CD4-positive, alpha-beta T cell treated with Interleukin-12 subunit alpha and Interleukin-12 subunit beta, for 1 hour (primary cell): ENCODE results near the gene IFT122.
A peak's percentile ranks its signal among the peaks of the same experiment; 100 is the strongest.

Experiments used
- DNase-seq: peaks from one replicate; pipeline ENCODE4 v3.0.0-alpha.2; 2020

IFT122 gene

DNA sequence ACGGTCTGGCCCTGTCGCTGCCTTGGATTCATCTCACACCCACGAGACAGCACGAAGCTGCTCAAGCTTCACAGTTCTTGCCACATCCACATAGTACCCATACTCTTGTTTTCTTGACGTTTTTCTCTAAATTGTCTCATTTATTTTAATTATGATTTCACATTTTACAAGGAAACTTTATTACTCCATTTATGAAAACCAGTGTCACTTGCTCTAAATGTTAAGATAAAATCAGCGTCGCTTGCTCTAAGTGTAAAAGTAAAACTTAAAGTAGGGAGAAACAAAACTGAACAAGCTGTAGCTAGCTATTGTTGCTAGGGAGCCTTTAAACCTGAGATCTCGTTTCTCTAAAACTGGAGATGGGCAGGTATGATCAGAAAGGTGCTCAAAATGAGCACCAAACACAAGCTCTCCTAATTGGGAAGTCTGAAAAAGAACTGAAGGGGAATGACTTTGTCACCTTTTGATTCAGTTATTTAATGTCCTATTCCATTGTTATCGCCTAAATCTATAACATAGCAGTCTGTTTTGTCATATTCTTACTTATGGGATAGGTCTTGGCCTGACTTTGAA lies 680 bp downstream of the IFT122 start:
- no peak for DNase-seq

- DNase-seq = peak; percentile 29
Observed at GRCh38 chr3:129441215-129441614, 1.2 kb downstream of the IFT122 start.

- no peak for DNase-seq
Observed at GRCh38 chr3:129441782-129442181, 1.8 kb downstream of the IFT122 start.

- no peak for DNase-seq
Observed at GRCh38 chr3:129442486-129442885, 2.5 kb downstream of the IFT122 start.

- no peak for DNase-seq
Observed at GRCh38 chr3:129442947-129443346, 2.9 kb downstream of the IFT122 start.

DNA sequence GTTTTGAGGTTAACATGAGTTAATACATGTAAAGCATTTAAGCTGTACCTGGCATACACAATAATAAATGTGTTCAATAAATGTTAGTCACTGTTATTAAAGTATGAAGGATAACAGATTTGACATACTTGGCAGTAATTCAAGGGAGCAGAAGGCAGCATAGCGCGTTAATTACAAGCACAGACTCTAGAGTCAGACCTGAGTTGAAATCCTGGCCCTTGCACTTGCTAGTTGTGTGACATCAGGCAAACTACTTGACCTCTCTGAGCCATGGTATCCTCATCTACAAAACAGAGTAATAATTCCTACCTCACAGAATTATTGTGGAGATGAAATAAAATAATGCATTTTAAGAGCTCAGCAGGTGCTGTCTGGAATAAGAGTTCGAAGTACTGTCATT lies 5.4 kb downstream of the IFT122 start:
- no peak for DNase-seq

DNA sequence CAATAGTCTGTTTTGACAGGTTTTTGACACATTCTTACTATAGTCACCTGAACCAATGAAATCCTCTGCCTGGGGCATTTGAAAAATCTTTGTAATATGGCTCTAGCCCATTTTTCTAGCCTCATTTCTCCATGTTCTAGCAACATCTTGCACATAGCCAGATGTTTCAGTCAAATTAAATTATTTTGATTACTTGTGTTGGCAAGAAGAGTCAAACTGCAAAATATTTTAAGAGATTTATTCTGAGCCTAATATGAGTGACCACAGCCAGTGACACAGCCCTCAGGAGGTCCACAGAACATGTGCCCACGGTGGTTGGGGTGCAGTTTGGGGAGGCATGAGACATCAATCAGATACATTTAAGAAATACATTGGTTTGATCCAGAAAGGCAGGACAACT lies 6.9 kb downstream of the IFT122 start:
- DNase-seq = no peak

DNA sequence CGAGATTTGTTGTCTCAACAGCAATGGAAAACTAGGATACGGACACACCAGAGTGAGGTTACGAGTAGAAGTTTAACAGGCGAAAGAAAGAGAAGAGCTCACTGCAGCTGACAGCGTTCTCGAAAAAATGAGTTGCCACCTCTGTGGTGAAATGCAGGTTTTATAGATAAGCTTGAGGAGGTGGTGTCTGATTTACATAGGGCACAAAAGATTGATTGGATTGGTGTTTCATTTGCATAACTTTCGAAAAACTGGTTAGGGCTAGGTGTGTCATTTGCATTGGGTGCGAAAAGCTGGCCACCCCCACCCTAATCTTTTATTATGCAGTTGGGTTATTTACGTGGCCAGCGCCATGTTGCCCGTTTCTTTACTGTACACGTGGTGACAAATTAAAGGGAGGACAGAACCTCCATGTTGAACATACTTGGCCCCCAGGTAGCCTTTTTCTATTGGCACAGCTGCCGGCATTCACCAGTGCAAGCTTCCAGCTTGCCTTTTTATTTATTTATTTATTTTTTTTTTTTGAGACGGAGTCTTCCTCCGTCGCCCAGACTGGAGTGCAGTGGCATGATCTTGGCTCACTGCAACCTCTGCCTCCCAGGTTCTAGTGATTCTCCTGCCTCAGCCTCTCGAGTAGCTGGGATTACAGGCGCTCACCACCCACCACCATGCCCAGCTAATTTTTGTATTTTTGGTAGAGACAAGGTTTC lies 8.3 kb downstream of the IFT122 start:
- no peak for DNase-seq

DNA sequence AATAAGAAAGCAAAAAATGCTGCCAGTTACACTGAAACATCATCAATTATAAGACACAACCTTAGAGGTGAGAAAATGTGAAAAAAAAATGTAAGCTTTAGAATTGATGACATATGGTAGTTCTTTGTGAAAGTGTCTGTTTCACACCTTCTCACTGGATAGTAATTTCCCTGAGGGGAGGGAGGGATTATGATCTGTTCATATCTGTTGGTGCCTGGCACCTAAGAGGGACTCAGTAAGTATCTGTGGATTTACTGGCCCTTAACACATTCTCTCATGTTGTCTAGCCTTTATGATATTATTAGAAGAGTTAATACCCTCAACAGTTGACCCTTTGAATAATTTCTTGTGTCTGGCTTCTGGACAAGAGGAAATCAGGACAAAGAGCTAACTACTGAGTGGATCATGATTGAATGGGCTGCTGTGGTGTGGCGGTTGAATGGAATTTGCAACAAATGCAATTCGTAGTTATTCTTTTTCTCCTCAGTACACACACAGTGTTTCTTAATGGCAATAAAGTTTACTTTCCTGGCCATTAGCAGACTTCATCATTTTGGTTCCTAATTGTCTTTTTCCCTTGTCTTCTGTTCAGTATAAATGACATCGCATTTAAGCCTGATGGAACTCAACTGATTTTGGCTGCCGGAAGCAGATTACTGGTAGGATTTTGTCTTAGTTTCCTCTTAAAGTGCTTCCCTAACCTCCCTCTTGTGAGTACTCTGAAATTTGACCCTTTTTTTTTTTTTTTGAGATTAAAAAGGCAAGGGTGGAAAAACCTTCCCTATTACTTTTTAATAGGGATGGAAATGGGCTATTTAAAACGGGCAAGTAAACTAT lies 9.5 kb downstream of the IFT122 start:
- no peak for DNase-seq

DNA sequence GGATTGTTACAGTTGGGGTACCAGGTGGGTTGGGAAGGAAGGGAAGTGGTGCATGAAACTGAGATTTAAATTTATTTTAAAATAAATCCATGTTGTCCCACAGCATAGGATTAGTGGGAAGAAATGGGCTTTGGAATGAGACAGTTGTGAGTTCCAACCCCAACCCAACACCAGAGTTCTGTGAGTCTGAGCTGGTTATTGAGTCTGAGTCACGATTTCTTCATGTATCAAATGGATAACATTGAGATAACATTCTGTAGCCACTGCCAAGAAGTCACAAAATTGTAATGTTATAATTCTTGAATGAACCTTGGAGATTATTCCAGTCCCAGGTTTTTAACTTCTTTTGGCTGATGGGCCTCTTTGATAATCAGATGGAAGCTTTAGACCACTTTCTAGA lies 13.7 kb downstream of the IFT122 start:
- no peak for DNase-seq

DNA sequence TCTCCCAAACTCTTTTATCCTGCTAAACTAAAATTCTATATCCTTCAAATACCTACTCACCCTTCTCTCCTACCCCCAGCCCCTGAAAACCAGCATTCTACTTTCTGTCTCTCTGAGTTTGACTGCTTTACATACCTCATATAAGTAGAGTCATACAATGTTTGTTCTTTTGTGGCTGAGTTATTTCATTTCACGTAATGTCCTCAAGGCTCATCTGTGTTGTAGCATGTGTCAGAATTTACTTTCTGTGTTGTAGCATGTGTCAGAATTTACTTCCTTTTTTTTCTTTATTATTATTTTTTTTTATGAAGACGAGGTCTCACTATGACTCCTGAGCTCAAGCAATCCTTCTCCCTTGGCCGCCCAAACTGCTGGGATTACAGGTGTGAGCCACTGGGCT lies 20.1 kb downstream of the IFT122 start:
- no peak for DNase-seq

GRCh38 chr3:129460572-129460971 lies 20.5 kb downstream of the IFT122 start:
- no peak for DNase-seq

GRCh38 chr3:129461022-129461421 lies 21.0 kb downstream of the IFT122 start:
- DNase-seq = no peak

DNA sequence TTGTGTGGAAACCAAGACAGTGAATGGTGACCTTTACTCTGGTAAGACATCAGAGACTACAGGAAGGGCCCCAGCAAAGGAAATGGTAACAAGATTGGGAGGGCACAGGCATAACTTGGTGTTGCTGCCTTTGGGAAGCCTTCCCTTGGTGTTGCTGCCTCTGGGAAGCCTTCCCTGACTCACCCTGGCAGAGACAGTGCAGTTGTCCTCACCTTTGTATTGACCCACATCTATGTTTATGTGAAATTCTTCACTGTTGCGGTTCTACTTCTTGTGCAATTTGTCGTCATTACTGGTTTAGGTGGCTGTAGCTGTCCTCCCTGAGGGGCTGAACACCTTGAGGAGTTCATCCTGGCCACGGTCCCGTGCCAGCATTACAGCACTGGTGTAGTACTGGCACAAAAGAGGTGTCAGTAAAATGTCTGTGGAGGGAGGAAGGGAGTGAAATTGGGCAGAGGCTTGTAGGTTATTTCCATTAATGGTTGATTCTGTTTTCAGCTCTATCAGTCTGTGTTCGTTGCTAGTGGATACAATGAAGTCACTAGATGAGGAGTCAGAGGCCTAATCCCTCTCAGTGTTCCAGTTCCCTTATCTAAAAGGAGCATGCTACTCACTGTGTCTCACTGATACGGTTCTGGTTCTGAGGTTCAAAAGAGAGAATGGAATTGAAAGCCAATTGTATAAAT lies 21.6 kb downstream of the IFT122 start:
- DNase-seq = no peak

DNA sequence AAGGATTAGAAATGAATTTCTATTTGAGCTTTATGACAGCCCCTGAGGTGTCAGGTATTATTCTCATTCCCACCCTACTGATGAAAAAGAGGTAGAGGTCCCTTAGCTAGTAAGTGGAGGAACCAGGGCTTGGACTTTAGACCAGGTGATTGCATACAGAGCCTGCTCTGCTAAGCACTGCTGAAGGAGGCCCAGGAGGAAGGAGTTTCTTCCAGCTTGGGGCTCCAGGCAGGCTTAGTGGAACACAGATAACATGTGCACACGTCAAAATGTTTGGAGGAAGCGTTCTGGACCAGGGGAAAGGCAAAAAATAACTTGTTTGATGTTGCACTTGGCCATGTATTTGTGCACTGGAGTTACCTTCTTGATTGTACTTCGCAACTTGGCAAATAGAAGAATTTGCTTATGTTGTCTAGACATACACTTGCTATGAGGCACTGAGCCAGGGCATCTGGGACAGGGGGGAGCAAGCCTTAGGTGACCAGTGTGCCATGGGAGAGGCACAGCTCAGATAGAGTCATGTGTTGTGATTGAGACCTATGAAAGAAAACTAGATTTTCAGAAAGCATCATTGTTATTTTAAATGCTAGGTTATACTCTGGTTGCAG lies 22.4 kb downstream of the IFT122 start:
- no peak for DNase-seq

DNA sequence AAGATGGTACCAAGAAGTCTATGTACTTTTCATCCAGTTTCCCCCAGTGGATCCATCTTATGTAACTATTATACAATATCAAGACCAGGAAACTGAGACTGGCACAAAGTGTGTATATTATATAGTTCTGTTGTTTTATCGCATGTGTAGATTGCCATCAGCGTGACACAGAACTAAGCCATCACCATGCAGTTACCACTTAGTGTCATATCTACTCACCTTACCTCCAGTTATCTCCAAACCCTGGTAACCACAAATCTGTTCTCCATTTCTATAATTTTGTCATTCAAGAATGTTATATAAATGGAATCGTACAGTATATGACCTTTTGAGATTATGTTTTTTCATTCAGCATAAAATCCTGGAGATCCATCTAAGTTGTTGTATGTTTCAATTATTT lies 23.1 kb downstream of the IFT122 start:
- DNase-seq = no peak

DNA sequence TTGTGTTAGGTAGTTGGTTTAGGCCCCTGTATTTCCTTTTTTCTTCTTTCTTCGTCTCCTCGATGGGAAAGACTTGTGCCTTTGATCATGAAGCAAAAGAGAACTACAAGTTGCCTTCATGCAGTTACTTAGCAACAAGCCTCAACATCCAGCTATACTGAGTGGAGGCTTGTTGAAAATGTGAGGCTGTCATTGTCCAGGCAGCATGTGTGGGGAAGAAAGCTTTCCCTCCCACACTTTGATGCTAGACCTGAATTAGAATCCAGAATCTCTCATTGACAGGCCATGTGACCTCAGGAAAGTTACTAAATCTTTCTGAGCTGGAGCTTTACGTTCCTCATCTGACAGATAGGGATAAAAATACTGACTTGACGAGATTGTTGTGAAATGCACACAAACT lies 23.7 kb downstream of the IFT122 start:
- DNase-seq = no peak

- no peak for DNase-seq
Observed at GRCh38 chr3:129467932-129468331, 27.9 kb downstream of the IFT122 start.

DNA sequence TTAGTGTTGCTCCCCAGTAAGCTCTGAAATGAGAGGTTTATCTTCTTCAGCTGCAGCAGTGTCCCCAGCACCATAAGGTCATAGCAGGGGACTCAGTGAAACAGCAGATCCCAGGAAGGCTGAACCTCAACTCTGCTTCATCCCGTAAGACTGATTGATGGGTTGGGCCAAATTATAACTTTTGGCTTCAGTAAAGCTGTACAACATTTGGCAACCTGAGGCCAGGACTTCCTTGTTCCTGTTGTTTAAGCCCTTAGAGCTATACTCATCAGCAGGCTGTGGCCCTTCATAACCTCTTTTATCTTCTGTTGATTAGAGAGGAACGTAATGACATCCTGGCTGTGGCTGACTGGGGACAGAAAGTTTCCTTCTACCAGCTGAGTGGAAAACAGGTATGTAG lies 29.0 kb downstream of the IFT122 start:
- DNase-seq = no peak

- DNase-seq = no peak
Observed at GRCh38 chr3:129470861-129471260, 30.8 kb downstream of the IFT122 start.

- no peak for DNase-seq
Observed at GRCh38 chr3:129473067-129473768, 33.2 kb downstream of the IFT122 start.

GRCh38 chr3:129473769-129474152 lies 33.7 kb downstream of the IFT122 start:
- DNase-seq = no peak
